GM21786 (cell line): ENCODE results near the gene PSMC3.

Source experiments
- ATAC-seq: cut with Tn5 transposase; IDR thresholded peaks from one replicate; pipeline ENCODE4 v1.9.1; 2021; ENCODE audit not compliant: unreplicated experiment

Gene PSMC3

DNA sequence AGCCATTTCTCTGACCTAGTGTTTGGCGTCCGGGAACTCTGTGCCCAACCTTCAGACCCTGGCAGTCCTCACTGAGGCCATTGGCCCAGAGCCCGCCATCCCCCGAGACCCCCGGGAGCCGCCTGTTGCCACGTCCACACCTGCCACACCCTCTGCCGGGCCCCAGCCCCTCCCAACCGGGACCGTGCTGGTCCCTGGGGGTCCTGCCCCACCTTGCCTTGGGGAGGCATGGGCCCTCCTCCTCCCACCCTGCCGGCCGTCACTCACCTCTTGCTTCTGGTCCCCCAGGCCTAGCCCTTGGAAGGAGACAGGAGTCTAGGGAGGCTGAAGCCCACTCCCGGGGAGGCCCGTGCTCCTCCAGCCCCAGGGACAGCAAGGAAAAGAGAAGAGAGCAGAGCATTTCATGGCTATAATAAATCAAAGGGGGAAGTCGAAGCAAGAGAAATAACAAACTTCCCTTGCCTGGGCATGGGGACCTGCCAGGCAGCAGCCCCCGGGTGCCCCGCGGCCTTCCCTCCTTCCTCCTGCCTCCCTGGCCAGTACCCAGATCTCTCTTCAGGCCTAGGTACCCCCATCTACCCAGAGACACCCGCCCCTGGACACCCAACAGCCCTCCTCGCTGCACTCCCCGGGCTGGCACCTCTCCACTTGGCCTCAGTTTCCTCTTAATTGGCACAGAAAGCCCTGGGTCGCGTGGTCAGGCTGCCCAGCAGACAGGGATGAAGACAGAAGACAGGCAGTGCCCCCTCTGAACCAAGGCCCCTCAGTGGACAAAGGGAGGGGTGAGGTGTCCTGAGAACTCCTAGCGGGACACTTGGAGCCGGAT, 30.8 kb downstream of the PSMC3 start:
- ATAC-seq, result no peak

DNA sequence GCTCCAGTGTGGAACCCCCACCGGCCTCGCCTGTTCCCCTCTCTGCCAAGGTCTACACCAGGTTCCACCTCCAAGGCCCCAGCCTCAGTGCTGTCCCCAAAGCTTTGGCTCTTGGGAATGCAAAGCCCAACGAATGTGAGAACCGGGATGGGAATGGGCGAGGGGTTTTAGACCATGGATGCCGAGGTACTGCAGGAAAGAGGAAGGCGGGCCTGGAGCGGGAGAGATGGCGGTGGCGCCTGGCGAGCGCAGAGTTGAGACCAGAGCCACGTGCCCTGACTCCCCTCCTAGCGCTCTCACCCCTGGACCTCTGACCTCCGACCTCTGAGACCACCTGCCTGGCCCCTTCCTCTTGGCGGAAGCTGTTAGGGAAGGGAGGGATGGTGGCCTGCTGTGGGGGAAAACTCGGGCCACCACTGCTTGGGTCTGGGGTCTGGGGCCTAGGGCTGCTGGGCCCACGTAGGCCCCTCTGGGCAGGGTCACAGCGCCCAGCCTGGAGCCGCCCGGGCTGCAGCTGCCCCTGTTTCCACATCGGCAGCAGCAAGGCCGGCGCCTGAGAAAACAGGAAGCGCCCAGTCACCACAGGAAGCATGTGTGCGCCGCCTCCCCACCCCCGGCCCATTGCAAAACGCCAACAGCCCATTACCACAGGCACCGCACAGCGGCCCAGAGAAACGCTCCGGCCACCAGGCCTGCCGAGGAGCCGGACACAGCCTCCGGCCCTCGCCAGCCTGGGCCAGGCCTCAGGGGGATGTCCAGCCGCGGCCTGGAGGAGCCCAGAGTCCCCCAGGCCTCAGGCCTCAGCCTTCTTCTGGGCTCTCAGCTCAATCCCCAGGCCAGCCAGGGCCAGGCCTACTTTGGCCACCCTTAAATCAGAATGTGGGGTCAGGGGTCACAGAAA, 31.7 kb downstream of the PSMC3 start:
- ATAC-seq, result peak; percentile 57

DNA sequence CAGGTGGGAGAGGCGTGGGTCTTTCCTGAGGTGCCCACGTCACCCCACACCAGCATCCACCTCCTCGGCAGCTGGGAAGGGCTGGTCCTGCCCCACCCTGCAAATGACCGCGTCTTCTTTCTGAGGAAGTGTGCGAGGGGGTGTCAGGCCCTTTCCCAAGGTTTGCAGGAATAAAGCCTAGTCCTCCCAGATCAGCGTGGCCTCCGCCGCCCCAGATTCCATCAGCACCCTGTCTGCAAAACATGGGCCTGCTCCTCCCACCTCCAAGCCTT, 32.3 kb downstream of the PSMC3 start:
- no peak for ATAC-seq

DNA sequence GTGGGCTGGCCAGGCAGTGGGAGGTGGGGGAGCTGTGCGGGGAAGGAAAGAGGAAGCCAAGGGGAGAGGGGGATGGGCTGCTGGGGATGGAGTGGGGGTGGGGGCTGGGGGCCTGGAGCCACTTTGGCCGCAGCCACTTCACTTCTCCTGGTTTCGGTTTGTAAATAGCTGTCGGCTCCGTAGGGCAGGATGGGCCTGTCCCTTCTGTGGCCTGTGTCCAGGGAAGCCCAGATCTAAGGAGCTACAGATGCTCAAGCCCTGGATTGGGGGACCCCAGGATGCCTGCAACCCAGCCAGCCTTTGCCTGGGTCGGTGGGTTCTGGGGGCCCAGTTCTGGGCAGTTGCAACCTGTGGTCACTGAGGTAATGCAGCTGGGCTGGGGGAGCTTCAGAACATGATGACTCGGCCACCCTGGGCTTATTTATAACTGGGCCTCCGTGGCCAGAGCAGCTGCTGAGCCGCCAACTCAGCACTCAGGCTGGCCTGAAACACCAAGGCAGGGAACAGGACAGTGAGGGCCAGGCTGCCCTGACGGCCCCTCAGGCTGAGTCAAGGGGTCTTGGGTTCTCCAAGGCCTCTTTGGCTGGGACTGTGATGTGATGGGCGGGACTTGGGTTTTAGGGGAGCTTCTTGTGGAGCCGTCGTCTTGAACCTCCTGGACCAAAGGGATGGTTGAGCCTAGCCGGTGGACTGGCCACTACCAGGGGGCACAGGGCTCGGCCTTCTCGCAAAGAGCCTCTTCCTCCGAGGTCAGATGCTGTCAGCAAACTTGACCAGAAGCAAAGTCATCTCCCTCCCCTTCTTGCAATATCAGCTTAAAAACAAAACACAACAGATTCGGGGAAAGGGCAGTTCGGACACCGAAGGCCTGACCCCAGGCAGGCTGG, 32.8 kb downstream of the PSMC3 start:
- ATAC-seq, result no peak

DNA sequence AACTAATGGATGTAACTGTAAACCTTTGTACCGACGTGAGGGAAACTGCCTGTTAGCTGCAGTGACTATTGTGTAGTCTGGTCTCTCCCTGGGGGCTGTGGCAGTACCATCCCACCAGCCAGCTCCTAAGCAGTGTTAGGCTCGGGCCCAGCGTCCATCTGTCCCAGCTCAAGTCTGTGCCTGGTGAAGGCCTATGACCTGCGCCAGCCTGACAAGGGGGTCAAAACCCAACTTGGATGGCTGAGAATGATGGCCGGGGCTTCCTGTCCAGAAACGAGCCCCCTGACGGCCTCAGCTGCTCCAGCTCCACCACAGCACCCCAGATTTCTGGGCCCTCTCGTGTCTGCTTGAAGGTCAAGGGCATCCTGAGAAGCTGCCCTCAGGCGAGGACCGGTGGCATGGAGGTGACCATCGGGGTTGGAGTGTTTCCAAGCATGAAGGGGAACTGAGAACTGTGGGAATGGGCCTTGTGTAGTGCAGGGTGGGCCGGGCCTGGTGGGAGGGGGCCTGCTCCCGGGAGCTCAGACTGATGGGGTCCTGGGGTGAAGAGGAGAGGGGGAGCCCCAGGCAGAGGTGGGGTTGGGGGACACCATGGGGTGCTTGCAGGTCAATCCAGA, 33.6 kb downstream of the PSMC3 start:
- ATAC-seq, result no peak

DNA sequence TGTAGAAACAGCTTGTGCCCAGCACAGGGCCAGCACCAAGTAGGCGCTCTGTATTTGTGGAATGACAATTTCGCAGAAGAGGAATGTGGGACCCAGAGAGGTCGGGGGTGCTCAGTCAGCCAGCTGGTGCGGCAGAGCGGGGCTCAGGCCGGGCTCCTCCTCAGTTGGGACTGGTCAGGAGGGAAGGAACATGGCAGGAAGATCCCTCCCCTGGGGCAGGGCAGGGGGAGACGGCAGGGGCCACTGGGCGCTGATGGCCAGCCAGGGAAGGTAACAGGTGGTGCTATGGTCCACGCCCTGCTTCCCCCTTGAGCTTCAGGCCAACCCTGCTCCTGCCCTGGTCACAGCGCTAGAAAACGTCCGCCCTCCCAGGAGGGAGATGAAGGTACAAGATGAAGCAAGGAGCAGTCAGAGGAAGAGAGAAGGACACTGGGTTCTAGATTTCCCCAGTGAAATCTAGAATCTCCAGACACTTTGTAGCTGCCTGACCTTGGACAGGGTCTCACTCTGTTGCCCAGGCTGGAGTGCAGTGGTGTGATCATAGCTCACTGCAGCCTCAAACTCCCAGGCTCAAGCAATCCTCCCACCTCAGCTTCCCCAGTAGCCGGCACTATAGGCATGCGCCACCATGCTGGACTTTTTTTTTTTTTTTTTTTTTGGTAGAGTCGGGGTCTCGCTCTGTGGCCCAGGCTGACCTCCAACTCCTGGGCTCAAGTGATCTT, 34.4 kb downstream of the PSMC3 start:
- ATAC-seq, result no peak

- ATAC-seq, result no peak
Observed at GRCh38 chr11:47391077-47391583, 35.1 kb downstream of the PSMC3 start.

- no peak for ATAC-seq
Observed at GRCh38 chr11:47390422-47390760, 35.8 kb downstream of the PSMC3 start.

DNA sequence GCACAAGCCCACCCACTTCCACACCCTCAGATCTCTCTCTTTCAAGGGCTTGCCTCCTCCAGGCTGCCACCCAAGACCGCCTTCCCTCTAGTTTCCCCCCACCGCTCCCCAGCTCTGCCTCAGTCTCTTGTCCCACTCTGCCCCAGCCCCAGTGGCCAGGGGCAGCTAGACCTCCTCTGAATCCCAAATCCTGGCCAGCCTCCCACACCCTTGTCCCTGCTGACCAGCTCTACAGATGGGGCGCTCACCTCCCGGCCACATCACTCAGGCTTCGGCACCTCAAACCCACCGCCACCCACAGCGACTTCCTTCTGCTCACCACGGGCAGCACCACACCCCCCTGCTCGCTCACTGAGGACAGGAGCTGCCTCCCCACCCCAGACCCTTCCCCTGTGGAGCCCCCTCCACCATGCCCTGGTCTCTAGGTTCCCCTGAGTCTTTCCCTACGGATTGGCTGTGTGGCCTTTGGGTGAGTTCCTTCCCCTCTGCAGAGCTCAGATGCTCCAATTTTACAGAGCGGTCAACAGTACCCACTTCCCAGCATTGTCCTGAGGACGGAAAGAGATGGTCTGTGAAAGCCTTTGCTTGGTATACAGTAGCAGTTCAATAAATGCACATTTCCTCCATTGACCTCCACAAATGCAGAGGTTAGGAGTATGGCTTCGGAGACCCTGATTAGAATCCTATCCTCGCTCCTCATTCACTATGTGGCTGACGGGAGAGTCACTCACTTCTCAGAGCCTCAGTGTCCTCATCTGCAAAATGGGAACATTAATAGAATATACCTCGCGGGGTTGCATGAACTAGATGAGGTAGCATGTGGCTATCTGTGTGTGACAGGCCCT, 36.4 kb downstream of the PSMC3 start:
- no peak for ATAC-seq

DNA sequence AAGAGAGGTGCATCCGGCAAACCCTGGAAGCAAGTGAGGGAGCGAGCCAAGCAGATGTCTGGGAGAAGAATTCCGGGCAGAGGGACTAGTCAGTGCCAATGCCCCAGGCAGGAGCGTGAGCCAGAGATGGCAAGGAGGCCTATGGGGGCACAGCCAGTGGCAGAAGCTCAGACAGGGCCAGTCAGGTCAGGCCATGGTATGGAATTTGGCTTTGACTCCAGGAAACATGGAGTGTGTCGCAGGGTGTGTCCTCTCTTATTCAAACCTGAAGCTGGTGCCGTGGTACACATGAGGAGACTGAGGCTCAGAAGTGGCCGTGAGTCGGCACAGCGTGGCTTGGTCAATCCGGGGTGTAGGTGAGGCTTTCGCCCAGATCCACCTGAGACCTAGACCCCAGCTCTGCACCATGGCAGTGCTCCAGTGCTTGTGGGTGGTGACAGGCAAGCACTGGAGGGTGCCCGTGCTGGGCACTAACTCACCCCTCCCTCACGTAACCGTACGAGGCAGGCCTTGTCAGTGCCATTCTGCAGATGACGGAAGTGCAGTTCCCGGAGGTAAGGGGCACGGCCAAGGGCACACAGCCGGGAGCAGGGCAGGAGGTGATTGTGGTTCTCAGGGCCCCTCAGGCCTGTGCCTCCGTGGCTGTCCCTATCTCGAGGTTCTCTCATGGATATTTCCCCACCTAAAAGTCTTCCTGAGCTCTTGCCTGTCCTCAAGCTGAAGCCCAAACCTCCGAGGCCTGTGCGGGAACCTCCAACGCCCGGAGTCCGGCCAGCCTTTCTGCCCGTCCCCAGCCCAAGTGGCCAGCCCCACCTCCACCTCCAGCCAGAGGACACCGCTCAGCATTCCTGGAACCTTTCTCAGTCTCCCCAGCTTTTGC, 37.3 kb downstream of the PSMC3 start:
- ATAC-seq, result no peak

DNA sequence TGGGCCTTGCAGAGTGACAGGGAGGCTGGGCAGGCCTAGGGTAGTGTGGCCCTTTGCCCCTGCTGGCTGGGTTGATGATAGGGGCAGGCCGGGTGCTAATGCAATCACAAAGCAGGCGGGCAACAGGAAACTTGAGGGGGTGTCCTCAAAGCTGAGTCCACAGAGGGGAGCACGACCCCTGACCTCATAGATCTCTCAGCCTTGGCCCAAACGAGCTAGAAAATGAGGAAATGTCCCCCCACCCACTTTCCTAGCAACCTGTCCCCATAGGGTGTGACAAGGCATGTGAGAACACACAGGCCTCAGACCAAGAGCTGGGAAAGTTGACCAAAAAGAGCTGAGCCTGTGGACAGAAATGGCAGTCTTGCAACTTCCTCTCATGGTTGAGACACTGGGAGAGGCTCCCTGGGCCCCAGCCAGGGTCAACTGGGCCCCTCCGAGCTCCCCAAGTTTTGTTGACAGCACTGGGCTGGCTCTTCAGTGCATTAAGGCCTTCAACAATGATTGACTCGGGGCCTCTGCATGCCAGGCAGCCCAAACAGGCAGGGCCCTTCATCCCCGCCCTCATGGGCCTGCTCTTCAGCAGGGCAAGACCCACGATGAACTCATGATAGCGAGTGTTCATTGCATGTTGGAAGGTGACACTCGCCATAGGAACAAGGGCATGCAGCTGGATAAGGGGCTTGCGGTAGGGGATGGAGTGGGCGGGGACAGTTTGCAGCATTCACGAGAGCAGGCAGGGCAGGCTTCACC, 38.1 kb downstream of the PSMC3 start:
- no peak for ATAC-seq

DNA sequence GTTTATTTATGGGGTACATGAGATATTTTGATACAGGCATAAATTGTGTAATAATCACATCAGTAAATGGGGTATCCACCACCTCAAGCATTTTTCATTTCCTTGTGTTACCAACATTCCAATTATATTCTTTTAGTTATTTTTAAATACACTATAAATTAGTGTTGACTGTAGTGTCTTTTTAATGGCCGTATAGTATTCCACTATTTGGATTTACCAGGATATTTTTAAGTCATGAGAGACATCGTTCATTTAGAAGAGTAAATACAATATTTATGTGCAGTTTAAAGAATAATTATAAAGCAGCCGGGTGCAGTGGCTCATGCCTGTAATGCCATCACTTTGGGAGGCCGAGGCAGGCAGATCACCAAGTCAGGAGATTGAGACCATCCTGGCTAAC, 41.7 kb downstream of the PSMC3 start:
- no peak for ATAC-seq

- no peak for ATAC-seq
Observed at GRCh38 chr11:47383071-47383470, 43.2 kb downstream of the PSMC3 start.

GRCh38 chr11:47380078-47380477, 46.2 kb downstream of the PSMC3 start:
- no peak for ATAC-seq

GRCh38 chr11:47379317-47379716, 46.9 kb downstream of the PSMC3 start:
- no peak for ATAC-seq

GRCh38 chr11:47378836-47379170, 47.4 kb downstream of the PSMC3 start:
- no peak for ATAC-seq

- ATAC-seq, result peak; percentile 84
Observed at GRCh38 chr11:47378010-47378835, 48.0 kb downstream of the PSMC3 start, which contains the start of gene SPI1. SPI1 (minus strand) TSS chr11:47378547; CDS start chr11:47378353, 194 bp downstream.
